Astrocyte of the spinal cord (primary cell): ENCODE data around the gene VDAC2.

ENCODE experiments used
- DNase-seq: peaks from one replicate; pipeline ENCODE4 v3.0.0; 2011; ENCODE audit warnings: low read depth, low spot score
- H3K4me3 ChIP-seq: 2 replicates; pipeline ENCODE4 v1.5.1; 2011; ENCODE audit warnings: low read depth, mild to moderate bottlenecking, low read length, moderate library complexity
- CTCF ChIP-seq: IDR thresholded peaks from 2 replicates; pipeline ENCODE4 v1.5.1; 2012; ENCODE audit warnings: low read depth, mild to moderate bottlenecking, low read length, inconsistent platforms
- in situ Hi-C: cut with HindIII; loops from 2 replicates; pipeline ENCODE4 v1.10.0; 2017; ENCODE audit warnings: low sequenced_read_pairs

VDAC2 gene

GRCh38 chr10:75253281-75254220 lies 43.0 kb downstream of the VDAC2 start:
- in situ Hi-C loops, result no loop called here
- TF ChIP-seq CTCF, result no peak
- no peak overlapping the region for H3K4me3 ChIP-seq
- DNase-seq, result no peak

GRCh38 chr10:75254739-75255138 lies 44.1 kb downstream of the VDAC2 start:
- H3K4me3 ChIP-seq, result no peak overlapping the region
- no peak for TF ChIP-seq CTCF
- no peak for DNase-seq
- in situ Hi-C loops, result no loop called here

GRCh38 chr10:75260990-75261389 lies 50.4 kb downstream of the VDAC2 start:
- no peak overlapping the region for H3K4me3 ChIP-seq
- TF ChIP-seq CTCF, result no peak
- no peak for DNase-seq
- in situ Hi-C loops, result no loop called here

GRCh38 chr10:75261813-75262705 lies 51.5 kb downstream of the VDAC2 start:
- in situ Hi-C loops, result no loop called here
- no peak overlapping the region for H3K4me3 ChIP-seq
- no peak for DNase-seq
- no peak for TF ChIP-seq CTCF

GRCh38 chr10:75263806-75264205 lies 53.2 kb downstream of the VDAC2 start:
- no peak for DNase-seq
- no peak overlapping the region for H3K4me3 ChIP-seq
- in situ Hi-C loops, result no loop called here
- TF ChIP-seq CTCF, result no peak

GRCh38 chr10:75265856-75266255 lies 55.3 kb downstream of the VDAC2 start:
- DNase-seq, result no peak
- no peak overlapping the region for H3K4me3 ChIP-seq
- in situ Hi-C loops, result no loop called here
- no peak for TF ChIP-seq CTCF
